ENCODE results near the gene TCTN3.

GRCh38 chr10:95716866-95717265 lies 23.1 kb upstream of the TCTN3 start:
- TF ChIP-seq CTCF (IDR thresholded peaks at IDR 0.05; ENCODE audit: poor library complexity) (no peak), EZH2 (IDR thresholded peaks at IDR 0.05; ENCODE audit: borderline replicate concordance) (no peak)
